AG04450 (cell line): ENCODE data around the gene GADD45B. TPM values are rescaled to one million over a fixed set of nuclear protein-coding genes. Genes with fewer than 3 reads are reported as not detected.
A peak's percentile ranks its signal among the peaks of the same experiment; 100 is the strongest.
"Not testable (repeated sequence)": the region's sequence is repeated elsewhere in the genome, so short reads cannot be mapped to it uniquely, and the experiment has no call there.

Experiments
- CTCF ChIA-PET: fragments of 300-600, 350-600 bp; formaldehyde crosslinking; extraction: SDS; loops from one replicate; lab custom pipeline; 2022; ENCODE audit warnings: antibody characterized with exemption, inconsistent platforms; lab: Charles Lee
- POLR2A ChIA-PET: fragments of 350-600 bp; formaldehyde crosslinking; extraction: SDS; loops from one replicate; lab custom pipeline; 2021; ENCODE audit warnings: antibody characterized with exemption, inconsistent platforms; lab: Yijun Ruan, JAX
- DNase-seq: peaks from one replicate; pipeline ENCODE4 v3.0.0-alpha.2; 2011; ENCODE audit warnings: low read depth, low spot score
- H3K27ac ChIP-seq: one replicate; pipeline ENCODE4 v1.5.1; 2012; ENCODE audit warnings: low read depth, low read length, control low read depth
- H3K27me3 ChIP-seq: one replicate; pipeline ENCODE4 v1.6.0; 2012; ENCODE audit warnings: low read length; ENCODE audit not compliant: control insufficient read depth, insufficient read depth
- H3K4me3 ChIP-seq: 2 replicates; pipeline ENCODE4 v1.5.1; 2011; ENCODE audit warnings: mild to moderate bottlenecking, low read depth, low read length, control low read depth
- H3K9me3 ChIP-seq: 2 replicates; pipeline ENCODE4 v1.5.1; 2012; ENCODE audit warnings: low read length; ENCODE audit not compliant: control insufficient read depth, insufficient read depth
- CTCF ChIP-seq: IDR thresholded peaks from 2 replicates; pipeline ENCODE4 v1.5.1; 2011; ENCODE audit warnings: low read depth, low read length, control low read depth, inconsistent platforms
- polyA plus RNA-seq: library from polyadenylated mRNA; depleted of rRNA; stranded (reverse); fragments of >200 nt; gene quantifications from 2 replicates; pipeline ENCODE4 v1.2.3, GENCODE V29; 2011

Gene GADD45B
- polyA plus RNA-seq, 1 experiment = 18.5 TPM

- peaks cover 5% of the 10 kb centered on the region for H3K9me3 ChIP-seq
- no peak for DNase-seq
- H3K4me3 ChIP-seq = no peak overlapping the region
- no peak overlapping the region for H3K27ac ChIP-seq
- ChIA-PET CTCF (no interaction called here), POLR2A (no interaction called here)
- no peak for TF ChIP-seq CTCF
- no peaks in the 10 kb centered on the region for H3K27me3 ChIP-seq
Measured at GRCh38 chr19:2514981-2515518, 39.1 kb downstream of the GADD45B start.

GRCh38 chr19:2516727-2517126, 40.8 kb downstream of the GADD45B start:
- CTCF ChIA-PET = no interaction called here
- POLR2A ChIA-PET = interaction anchor here (0.6 to 0.7 kb wide), 2 partner anchors 20 to 41 kb away, joined by 3 read pairs; partner anchors contain the start of gene GADD45B
- DNase-seq = no peak
- no peak for TF ChIP-seq CTCF
- Histone ChIP-seq H3K27me3 (no peaks in the 10 kb centered on the region), H3K4me3 (no peak overlapping the region), H3K27ac (no peak overlapping the region), H3K9me3 (peaks cover 5% of the 10 kb centered on the region)

DNA sequence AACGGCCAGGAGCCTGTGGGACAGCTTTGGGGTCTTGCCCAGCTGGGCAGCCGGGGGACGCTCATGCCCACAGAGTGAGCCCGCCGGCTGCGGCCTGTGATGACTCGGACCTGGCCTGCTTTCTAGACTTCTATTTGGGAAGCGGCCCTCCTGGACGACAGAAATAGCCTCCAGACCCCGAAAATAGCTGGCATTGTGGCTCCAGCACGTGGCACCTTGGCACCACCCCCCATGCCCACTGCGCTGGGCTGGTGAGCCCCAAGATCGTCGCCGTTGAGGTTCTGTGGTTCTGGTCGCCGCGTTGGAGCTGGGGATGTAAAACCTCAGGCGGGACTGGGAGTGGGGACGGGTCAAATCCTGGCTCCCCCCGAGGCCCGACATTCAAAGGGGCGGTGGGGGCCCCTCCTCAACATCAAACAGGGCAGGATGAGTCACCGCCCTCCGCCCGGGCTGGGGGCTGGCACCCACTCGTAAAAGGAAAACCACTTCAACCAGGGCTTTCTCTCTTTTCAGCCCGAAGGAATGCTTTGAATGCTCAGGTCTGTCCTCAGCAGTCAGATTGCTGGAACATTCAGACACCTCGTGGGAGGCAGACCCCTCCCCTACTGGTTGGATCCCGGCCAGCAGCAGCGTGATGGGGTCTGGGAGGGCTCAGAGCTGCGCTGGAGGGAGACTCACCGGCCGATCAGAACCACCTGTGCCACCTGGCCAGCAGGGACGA, 42.1 kb downstream of the GADD45B start:
- Histone ChIP-seq H3K4me3 (no peak overlapping the region), H3K27ac (peak overlapping the region; percentile 11), H3K9me3 (peaks cover 5% of the 10 kb centered on the region), H3K27me3 (no peaks in the 10 kb centered on the region)
- TF ChIP-seq CTCF = no peak
- DNase-seq = no peak
- CTCF ChIA-PET = no interaction called here
- POLR2A ChIA-PET = interaction anchor here (1.1 kb wide), 1 partner anchor 42 kb away, joined by 3 read pairs; the partner anchor contains the start of gene GADD45B

DNA sequence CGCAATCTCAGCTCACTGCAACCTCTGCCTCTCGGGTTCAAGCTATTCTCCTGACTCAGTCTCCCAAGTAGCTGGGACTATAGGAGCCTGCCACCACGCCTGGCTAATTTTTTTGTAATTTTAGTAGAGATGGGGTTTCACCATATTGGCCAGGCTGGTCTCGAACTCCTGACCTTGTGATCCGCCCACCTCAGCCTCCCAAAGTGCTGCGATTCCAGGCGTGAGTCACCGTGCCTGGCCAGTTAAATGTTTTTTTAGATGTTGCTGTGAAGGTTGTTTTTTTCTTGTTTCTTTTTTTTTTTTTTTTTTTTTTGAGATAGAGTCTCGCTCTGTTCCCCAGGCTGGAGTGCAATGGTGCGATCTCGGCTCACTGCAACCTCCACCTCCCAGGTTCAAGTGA, 42.9 kb downstream of the GADD45B start:
- DNase-seq, CTCF ChIA-PET, H3K9me3 ChIP-seq, H3K27me3 ChIP-seq, H3K4me3 ChIP-seq, H3K27ac ChIP-seq: not testable (repeated sequence)
- POLR2A ChIA-PET = interaction anchor here (0.6 to 1.1 kb wide), 2 partner anchors 43 to 63 kb away, joined by 3 read pairs; partner anchors contain the start of gene GADD45B

DNA sequence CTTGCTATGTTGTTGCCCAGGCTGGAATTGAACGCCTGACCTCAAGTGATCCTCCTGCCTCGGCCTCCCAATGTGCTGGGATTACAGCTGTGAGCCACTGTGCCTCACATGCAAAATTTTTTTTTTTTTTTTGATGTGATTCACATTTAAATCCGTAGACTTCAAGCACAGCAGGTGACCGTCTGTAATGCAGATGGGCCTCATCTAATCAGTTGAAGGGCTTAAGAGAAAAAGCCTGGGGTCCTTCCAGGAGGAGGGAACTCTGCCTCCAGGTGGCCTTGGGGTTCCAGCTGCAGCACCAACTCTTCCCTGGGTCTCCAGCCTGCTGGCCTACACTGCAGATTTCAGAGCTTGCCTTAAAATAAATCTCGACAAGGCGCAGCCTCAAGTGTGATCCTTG, 43.6 kb downstream of the GADD45B start:
- POLR2A ChIA-PET = interaction anchor here (0.6 to 2.3 kb wide), 3 partner anchors 28 to 63 kb away, joined by 3 to 13 read pairs (median 10); partner anchors contain the start of gene GADD45B
- no peak for TF ChIP-seq CTCF
- CTCF ChIA-PET = no interaction called here

More for the DNA sequence above, 43.6 kb downstream of the GADD45B start:
- peaks cover 5% of the 10 kb centered on the region for H3K9me3 ChIP-seq
- DNase-seq = no peak
- H3K27ac ChIP-seq = no peak overlapping the region
- H3K4me3 ChIP-seq = no peak overlapping the region
- no peaks in the 10 kb centered on the region for H3K27me3 ChIP-seq
